ENCODE data around the gene RAB6A.
"Not testable (repeated sequence)": the region's sequence is repeated elsewhere in the genome, so short reads cannot be mapped to it uniquely, and the experiment has no call there.

The RAB6A gene

DNA sequence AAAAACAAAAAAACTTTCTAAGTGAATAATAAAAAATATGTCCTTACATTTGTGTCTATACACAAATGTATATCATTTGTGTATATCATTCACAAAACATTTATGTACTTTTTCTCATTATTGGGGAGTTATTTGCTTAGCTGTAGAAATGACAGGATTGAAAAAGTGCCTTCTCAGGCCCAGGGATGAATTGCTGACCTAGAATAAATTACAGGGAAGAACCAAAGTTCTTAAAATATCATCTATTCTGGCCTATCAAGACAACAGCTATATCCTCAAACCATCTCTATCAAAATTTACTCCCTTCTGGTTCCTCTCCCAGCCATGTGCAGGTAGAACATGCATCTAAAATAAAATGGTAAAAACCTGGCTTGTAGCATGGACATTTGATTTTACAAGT, 1.9 kb upstream of the RAB6A start:
- no peak for DNase-seq (ENCODE audit: low read depth in 2 of 2)

DNA sequence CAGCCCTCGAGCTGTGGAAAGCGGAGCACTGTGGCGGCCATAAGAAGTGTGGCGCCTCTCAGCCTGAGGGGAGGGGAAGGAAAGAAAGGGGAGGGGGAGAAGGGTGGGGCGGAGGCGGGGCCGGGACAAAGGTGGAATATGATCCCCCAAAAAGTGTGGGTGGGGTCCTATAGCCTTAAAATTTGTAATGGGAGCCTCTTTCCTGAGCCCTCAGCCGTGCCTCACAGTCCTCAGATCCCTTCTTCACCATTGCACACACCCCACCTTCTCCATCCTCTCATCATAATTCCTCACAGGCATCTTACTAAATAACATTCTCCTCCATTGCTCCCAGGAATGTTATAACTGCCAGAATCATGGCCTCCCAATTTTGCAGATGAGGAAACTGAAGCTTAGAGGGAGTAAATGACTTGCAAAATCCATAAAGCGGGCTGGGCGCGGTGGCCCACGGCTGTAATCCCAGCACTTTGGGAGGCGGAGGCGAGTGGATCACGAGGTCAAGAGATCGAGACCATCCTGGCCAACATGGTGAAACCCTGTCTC, 600 bp upstream of the RAB6A start:
- DNase-seq (ENCODE audit: low read depth in 2 of 2): no peak

DNA sequence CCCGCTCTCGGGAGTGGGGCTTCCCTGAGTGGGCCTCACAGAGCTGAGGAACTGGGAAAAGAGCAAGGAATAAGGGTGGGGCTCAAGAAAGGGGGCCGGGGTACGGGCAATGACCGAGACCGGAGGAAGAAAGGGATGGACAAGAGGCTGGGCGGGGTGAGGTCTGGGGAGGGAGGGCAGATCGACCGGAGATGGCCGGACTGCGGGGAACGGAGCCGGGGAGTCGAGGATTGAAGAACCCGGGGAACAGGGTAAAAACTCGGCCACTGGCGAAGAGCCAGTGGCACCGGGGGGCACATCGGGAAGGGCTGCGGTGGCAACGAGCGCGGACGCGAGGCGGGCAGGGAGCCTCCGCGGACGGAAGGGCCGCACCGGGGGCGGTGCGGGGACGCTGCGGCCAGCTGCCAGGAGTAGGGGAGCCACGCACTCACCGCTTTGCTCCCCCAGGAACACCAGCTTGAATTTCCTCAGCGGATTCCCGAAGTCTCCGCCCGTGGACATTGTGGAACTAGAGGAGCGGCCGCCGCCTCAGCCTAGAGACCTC, 667 bp downstream of the RAB6A start:
- DNase-seq (ENCODE audit: low read depth in 2 of 2): no peak

DNA sequence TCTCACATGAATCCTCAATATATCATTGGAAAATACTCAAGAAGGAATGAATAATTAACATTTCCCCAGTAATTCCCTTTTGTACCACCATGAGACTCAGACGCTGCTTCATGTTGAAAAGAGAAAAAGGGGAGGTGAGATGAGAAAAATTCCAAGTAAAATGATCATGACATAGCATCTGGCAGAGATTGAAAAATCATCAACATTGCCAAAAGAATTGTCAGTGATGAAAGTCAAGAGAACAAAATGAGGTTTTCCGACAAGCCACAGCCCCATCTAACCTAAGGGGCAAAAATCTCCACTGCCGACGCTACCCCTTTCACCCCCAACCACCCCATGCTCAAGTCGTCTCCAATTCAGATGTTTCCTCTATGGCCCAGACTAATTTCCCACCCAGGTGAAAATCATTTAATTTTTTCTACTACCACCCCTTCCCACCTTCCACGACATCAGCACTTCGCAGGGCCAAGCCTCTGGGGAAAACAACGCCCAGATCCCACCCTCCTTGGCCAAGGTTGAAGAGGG, 1.2 kb downstream of the RAB6A start:
- no peak for DNase-seq (ENCODE audit: low read depth in 2 of 2)

DNA sequence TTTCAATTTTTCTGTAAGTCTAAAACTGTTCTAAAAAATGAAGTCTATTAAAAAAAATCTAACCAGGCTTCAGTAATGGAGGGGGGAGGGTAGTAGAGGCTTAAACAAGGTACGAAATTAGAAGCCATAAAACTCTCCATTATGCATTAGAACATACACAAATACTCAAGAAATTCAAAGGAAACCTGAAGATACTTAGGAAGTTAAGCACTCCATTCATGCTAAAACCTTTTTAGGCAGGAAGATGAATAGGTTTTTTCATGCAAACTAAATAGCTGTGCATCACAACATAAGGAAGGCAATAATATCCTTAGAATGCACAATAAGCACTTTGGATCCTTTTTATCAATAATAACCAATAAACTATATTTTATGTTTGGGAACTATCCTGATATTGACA, 2.4 kb downstream of the RAB6A start:
- no peak for DNase-seq (ENCODE audit: low read depth in 2 of 2)

DNA sequence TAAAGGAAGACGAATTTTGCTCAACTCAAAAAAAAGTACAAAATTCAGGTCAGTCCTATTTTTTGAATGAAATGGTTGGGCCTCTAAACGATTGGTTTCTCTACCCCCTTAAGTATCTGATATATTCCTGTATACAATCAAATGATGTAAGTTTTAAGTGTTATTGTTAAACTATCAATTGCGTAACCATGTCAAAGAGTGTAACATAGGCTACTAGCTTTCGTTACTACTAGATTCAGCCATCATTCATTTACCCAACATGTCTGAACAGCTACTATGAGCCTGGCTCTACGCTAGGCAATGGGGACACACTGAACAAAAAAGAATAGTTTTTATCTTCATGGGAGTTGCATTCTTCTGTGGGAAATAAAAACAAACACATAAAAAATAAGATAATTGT, 3.3 kb downstream of the RAB6A start:
- DNase-seq (ENCODE audit: low read depth in 2 of 2): no peak

DNA sequence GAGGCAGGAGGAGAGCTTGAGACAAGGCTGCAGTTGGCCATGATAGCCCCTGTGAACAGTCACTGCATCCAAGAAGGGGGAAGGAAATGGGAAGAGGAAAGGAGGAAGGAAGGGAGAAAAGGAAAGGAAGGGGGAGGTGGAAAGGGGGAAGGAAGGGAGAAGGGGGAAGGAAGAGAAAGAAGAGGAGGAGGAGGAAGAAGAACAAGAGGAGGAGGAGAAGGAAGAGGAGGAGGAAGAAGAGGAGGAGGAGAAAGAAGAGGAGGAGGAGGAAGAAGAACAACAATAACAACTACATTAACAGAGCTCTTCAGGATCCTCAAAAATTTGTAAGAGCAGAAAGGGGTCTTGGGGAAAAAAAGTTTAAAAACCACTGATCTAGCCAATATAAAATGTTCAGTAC, 5.2 kb downstream of the RAB6A start:
- DNase-seq (ENCODE audit: low read depth in 2 of 2): no peak

DNA sequence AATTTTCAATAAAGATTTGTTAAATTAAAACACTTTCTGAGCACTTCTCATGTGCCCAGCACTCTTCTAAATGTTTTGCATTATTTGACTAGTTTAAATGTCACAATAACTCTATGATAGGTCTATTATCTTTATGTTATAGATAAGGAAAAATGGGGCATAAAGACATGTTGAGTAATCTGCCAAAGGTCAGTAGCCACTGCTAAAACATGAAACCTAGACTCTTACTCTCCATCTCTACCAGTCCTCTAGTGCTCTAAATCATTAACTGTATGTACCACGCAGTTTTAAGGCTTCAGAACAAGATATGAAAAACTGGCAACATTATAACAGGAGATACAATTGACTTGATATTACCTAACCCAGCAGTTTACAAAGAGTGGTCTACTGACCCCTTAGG, 6.9 kb downstream of the RAB6A start:
- DNase-seq (ENCODE audit: low read depth in 2 of 2): no peak

DNA sequence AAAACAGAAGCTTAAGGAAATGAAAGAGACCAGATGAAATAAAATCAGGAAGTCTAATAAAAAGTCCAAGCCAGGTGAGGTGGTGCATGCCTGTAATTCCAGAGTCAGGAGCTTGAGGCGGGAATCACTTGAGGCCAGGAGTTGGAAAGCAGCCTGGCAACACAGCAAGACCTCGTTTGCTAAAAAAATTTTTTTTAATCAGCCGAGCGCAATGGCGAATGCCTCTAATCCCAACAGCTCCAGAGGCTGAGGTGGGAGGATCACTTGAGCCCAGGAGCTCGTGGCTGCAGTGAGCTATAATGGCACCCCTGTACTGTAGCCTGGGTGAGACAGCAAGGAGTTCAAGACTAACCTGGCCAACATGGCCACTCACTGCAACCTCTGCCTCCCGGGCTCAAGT, 8.0 kb downstream of the RAB6A start:
- DNase-seq (ENCODE audit: low read depth in 2 of 2): no peak

DNA sequence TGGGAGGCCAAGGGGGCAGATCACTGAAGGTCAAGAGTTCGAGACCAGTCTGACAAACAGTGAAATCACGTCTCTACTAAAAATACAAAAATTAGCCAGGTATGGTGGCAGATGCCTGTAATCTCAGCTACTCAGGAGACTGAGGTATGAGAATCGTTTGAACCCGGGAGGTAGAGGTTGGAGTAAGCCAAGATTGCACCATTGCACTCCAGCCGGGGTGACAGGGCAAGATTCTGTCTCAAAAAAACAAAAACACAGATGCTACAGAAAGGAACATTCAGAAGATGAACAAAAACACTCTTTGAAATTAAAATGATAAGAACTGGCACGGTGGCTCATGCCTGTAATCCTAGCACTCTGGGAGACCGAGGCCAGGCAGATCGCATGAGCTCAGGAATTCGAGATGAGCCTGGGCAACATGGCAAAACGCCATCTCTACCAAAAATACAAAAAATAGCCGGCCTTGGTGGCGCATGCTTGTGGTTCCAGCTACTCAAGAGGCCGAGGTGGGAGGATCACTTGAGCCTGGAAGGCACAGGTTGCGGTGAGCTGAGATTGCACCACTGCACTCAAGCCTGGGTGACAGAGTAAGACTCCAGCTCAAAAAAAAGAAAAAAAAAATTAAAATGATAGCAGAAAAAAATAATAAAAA, 8.5 kb downstream of the RAB6A start:
- DNase-seq (ENCODE audit: low read depth in 2 of 2): no peak

DNA sequence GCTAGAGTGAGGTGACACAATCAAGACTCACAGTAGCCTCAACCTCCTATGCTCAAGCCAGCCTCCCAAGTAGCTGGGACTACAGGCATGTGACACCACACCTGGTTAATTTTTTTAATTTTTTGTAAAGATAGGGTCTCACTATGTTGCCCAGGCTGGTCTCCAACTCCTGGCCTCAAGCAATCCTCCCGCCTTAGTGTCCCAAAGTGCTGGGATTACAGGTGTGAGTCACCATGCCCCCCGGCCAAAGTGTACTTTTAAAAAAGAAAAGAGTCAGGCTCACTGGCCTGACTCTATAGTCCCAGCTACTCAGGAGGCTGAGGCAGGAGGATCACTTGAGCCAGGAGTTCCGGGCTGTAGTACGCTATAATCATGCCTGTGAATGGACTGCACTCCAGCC, 10.0 kb downstream of the RAB6A start:
- DNase-seq (ENCODE audit: low read depth in 2 of 2): not testable (repeated sequence)

DNA sequence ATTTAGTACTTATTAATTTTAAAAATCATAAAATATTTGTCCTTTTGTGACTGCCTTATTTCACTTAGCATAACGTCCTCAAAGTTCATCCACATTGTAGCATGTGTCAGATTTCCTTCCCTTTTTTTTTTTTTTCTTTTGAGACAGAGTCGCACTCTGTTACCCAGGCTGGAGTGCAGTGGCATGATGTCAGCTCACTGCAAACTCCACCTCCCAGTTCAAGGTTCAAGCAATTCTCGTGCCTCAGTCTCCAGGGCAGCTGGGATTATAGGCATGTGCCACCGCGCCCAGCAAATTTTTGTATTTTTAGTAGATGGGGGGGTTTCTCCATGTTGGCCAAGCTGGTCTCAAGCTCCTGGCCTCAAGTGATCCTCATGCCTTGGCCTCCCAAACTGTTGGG, 10.6 kb downstream of the RAB6A start:
- DNase-seq (ENCODE audit: low read depth in 2 of 2): no peak

DNA sequence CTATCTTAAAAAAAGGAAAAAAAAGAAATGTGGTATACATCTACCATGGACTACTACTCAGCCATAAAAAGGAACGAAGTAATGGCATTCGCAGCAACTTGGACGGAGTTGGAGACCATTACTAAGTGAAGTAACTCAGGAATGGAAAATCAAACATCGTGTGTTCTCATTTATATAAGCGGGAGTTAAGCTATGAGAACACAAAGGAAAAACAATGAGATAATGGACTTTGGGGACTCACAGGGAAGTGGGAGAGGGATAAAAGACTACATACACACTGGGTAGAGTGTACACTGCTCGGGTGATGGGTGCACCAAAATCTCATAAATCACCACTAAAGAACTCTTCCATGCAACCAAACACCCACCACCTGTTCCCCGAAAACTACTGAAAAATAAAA, 11.8 kb downstream of the RAB6A start:
- DNase-seq (ENCODE audit: low read depth in 2 of 2): no peak

DNA sequence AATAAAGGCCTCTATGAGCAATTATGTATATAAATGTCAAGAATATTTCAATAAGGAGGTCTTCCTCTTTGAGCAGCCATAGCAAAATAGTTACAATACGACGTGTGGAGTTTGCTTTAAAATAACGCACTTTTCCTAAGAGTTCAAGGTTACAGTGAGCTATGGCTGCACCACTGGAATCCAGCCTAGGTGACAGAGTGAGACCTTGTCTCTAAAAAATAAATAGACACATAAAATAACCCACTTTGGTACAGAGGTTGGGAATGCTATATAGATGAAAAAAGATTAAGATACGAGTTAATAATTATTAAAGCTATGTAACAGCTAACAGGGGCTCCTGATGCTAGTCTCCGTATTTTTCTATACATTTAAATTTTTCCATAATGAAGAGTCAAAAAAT, 12.6 kb downstream of the RAB6A start:
- no peak for DNase-seq (ENCODE audit: low read depth in 2 of 2)

DNA sequence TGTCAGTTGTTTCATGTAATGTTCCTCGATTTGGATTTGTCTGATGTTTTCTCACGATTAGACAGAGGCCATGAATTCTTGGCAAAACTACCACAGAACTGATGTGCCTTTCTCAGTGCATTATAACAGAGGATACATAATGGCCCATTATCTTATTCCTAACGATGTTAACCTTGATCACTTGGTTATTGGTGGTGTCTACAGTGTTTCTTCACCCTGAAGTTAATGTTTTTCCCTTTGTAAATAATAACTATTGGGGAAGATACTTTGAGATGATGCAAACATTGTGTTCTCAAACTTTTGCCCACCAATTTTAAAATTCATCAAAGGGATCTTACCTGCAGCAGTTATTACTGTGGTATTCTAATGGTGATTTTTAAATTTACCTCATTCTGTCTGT, 13.1 kb downstream of the RAB6A start:
- no peak for DNase-seq (ENCODE audit: low read depth in 2 of 2)

DNA sequence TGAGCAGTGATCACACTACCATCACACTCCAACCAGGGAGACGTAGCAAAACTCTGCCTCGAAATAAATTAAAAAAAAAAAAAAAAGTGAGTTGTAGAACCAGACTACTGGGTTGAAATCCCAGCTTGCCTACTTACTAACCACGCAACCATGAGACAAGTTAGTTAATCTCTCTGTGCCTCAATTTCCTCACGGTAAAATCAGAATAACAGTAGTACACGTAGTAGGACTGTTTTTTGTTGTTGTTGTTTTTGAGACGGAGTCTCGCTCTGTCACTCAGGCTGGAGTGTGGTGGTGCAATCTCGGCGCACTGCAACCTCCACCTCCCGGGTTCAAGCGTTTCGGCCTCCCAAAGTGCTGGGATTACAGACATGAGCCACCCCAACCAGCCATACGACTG, 14.2 kb downstream of the RAB6A start:
- no peak for DNase-seq (ENCODE audit: low read depth in 2 of 2)

DNA sequence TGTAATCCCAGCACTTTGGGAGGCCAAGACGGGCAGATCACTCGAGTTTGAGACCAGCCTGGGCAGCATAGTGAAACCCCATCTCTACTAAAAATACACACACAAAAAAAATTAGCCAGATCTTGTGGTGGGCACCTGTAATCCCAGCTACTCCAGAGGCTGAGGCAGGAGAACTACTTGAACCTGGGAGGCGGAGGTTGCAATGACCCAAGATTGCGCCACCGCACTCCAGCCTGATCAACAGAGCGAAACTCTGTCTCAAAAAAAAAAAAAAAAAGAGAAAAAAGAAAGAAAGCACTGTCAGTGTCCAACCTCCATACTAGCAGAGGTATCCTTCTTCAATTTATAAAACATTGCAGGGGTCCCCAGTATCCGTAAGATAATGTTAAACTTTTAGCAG, 17.8 kb downstream of the RAB6A start:
- DNase-seq (ENCODE audit: low read depth in 2 of 2): no peak

DNA sequence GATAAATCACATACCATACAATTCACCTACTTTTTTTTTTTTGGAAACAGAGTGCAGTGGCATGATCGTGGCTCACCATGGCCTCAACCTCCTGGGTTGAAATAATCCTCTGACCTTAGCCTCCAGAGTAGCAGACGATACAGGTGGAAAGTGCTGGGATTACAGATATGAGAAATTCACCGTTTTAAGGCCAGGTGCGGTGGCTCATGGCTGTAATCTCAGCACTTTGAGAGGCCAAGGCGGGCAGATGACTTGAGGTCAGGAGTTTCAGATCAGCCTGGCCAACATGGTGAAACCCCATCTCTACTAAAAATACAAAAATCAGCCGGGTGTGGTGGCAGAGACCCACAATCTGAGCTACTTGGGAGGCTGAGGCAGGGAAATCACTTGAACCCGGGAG, 24.9 kb downstream of the RAB6A start:
- DNase-seq (ENCODE audit: low read depth in 2 of 2): not testable (repeated sequence)

DNA sequence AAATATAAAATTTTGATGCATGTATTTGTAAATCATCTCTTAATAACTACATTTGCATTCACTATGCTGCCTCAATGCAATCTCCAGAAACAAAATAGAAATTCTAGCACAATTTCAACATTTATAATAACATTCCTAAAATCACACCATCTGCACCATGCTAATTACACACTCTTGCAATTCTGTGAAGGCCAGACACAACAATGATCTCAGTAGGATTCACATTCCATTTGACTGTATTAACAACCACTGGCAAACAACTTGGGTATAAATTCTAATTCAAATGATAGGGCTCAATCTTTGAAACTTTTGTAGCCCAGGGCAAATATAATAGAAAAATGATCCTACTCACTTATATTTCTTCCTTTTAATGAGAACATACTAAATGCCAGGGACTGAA, 25.9 kb downstream of the RAB6A start:
- peak; percentile 8 to 10 for DNase-seq (ENCODE audit: low read depth in 2 of 2)

DNA sequence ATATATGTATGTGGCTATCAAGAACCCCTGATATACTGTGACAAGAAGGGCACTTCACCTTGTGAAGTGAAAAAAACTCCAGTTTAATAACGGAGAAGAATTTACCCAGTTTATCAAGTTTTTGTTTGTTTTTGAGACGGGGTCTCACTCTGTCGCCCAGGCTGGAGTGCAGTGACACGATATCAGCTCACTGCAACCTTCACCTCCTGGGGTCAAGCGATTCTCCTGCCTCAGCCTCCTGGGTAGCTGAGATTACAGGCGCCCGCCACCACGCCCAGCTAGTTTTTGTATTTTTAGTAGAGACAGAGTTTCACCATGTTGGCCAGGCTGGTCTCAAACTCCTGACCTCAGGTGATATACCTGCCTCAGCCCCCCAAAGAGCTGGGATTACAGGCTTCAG, 26.9 kb downstream of the RAB6A start:
- DNase-seq (ENCODE audit: low read depth in 2 of 2): not testable (repeated sequence)

DNA sequence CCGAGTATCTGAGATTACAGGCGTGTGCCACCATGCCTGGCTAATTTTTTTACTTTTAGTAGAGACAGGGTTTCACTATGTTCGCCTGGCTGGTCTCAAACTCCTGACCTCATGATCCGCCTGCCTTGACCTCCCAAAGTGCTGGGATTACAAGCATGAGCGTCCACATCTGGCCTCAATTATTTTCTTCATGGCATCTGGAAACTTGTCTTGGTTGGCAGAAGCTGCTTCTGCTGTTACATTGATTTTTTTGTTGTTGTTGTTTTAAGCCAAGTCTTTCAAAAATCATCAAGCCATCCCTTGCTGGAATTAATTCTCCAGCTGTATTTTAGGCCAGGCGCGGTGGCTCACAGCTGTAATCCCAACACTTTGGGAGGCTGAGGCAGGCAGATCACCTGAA, 27.9 kb downstream of the RAB6A start:
- not testable (repeated sequence) for DNase-seq (ENCODE audit: low read depth in 2 of 2)

DNA sequence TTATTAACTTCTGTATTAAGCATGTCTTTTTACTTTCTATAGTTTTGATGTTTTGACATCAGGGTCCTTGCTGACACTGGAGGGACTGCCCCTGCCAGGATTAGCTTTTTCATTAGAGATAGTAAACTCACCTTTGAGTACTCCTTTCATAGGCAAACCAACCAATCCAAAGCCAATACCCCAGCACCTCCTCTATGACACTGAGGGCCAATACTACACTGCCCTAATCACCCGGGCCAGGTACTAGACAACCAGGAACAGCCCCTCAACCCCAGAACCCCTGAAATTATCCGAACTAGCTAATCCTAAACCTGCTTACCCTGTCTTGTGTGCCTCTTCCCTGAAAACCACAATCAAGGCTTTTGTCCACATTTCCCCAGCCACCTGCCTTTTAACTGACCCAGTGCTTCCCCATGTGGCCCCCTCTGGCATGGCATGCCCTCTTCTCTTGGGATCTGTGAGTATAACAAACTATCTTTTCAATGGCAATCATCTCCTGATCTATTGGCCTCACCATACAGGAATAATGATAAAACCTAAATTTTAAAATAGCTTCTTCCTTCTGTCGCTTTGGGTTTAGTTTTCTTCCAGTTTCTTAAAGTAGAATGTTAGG, 31.2 kb downstream of the RAB6A start:
- no peak for DNase-seq (ENCODE audit: low read depth in 2 of 2)

DNA sequence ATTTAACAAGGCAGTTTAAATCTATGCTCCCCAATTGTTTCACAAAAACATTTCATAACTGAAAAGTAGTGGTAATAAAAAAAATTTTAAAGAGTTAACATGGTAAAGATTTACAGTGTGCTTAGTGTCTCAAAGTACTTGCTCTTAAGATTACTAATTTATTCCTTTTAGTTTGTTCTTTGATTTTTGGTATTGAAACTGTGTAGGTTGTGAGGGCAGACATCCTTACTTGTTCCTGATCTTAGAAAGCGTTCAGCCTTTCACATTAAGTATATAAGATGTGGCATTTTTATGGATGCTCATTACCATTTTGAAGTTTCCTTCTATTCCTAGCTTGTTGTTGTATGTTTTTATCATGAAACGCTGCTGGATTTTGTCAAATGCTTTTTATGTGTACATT, 32.9 kb downstream of the RAB6A start:
- no peak for DNase-seq (ENCODE audit: low read depth in 2 of 2)
